Measurements from ENCODE around the gene NACC2.

The NACC2 gene

GRCh38 chr9:135992486-135993408, 102.3 kb downstream of the NACC2 start:
- DNase-seq (ENCODE audit: low spot score), result peak; percentile 82

- no peak for DNase-seq (ENCODE audit: low spot score)
Measured at GRCh38 chr9:135991771-135992170, 103.3 kb downstream of the NACC2 start.

GRCh38 chr9:135990468-135991429, 104.3 kb downstream of the NACC2 start:
- DNase-seq (ENCODE audit: low spot score), result no peak

- DNase-seq (ENCODE audit: low spot score), result no peak
Measured at GRCh38 chr9:135989722-135990467, 105.2 kb downstream of the NACC2 start.

GRCh38 chr9:135989157-135989556, 105.9 kb downstream of the NACC2 start:
- no peak for DNase-seq (ENCODE audit: low spot score)

- no peak for DNase-seq (ENCODE audit: low spot score)
Measured at GRCh38 chr9:135988493-135988892, 106.6 kb downstream of the NACC2 start.

GRCh38 chr9:135987838-135988404, 107.2 kb downstream of the NACC2 start:
- no peak for DNase-seq (ENCODE audit: low spot score)

GRCh38 chr9:135986605-135987004, 108.5 kb downstream of the NACC2 start:
- DNase-seq (ENCODE audit: low spot score), result no peak

- no peak for DNase-seq (ENCODE audit: low spot score)
Measured at GRCh38 chr9:135985889-135986288, 109.2 kb downstream of the NACC2 start.

- no peak for DNase-seq (ENCODE audit: low spot score)
Measured at GRCh38 chr9:135985459-135985774, 109.7 kb downstream of the NACC2 start.

GRCh38 chr9:135984072-135984710, 110.9 kb downstream of the NACC2 start:
- no peak for DNase-seq (ENCODE audit: low spot score)

GRCh38 chr9:135983208-135984071, 111.6 kb downstream of the NACC2 start:
- DNase-seq (ENCODE audit: low spot score), result no peak

- no peak for DNase-seq (ENCODE audit: low spot score)
Measured at GRCh38 chr9:135982499-135983207, 112.4 kb downstream of the NACC2 start.

GRCh38 chr9:135980926-135981630, 114.0 kb downstream of the NACC2 start:
- no peak for DNase-seq (ENCODE audit: low spot score)

- no peak for DNase-seq (ENCODE audit: low spot score)
Measured at GRCh38 chr9:135979547-135980166, 115.4 kb downstream of the NACC2 start.

- peak; percentile 62 for DNase-seq (ENCODE audit: low spot score)
Measured at GRCh38 chr9:135978642-135979546, 116.2 kb downstream of the NACC2 start.

GRCh38 chr9:135976944-135977343, 118.1 kb downstream of the NACC2 start:
- DNase-seq (ENCODE audit: low spot score), result no peak

Measured in AG08396 (cell line).